ENCODE data around the gene ACO2. TPM values are rescaled to one million over a fixed set of nuclear protein-coding genes. Genes with fewer than 3 reads are reported as not detected.

The ACO2 gene
- total and polyA plus RNA-seq, 2 of the 4 experiments (the other 2 are of a cell fraction) = 71.3 to 72.9 TPM

- Histone ChIP-seq H3K14ac (replicated peaks; ENCODE audit: low read depth, low read length) (peak overlapping the region; percentile 71), H3K36me3 (ENCODE audit: control insufficient read depth, insufficient read depth, low read length) (peaks cover 52% of the 10 kb centered on the region), H3K79me1 (ENCODE audit: low read depth in 1 of 2, low read length in 2 of 2) (peaks cover 6 to 43% of the 10 kb centered on the region in 2 experiments; a peak in 3 of 4 replicates), H3K4me3 (ENCODE audit: insufficient read depth, low read depth, low read length) (no peak overlapping the region), H3K4me1 (ENCODE audit: control insufficient read depth, insufficient read depth, low read length) (peaks cover 25% of the 10 kb centered on the region), H2BK120ac (ENCODE audit: low read depth, low read length) (peak overlapping the region; percentile 91), H3K4ac (ENCODE audit: low read depth, low read length) (peak overlapping the region; percentile 94), H4K20me1 (ENCODE audit: insufficient read depth, low read length) (peaks cover 26% of the 10 kb centered on the region), H2AFZ (replicated peaks; ENCODE audit: low read length, poor library complexity) (peak overlapping the region; percentile 64), H2BK15ac (ENCODE audit: low read depth, low read length) (peak overlapping the region; percentile 35; the same call in 2 of the 3 replicates), H3K23ac (ENCODE audit: low read depth, low read length) (peak overlapping the region; percentile 90; the same call in 1 of the 2 replicates), H3K9me3 (ENCODE audit: control insufficient read depth, insufficient read depth, low read length) (no peaks in the 10 kb centered on the region), H4K91ac (ENCODE audit: insufficient read depth, low read depth, low read length) (peak overlapping the region; percentile 84), H2AK9ac (replicated peaks; ENCODE audit: low read depth, low read length, poor library complexity) (peak overlapping the region; percentile 86), H3K4me2 (ENCODE audit: low read depth, low read length) (peak overlapping the region; percentile 67), H4K5ac (ENCODE audit: low read depth, low read length) (peak overlapping the region; percentile 89), H3K27ac (ENCODE audit: insufficient read depth, low read length) (peak overlapping the region; percentile 94), H3K18ac (ENCODE audit: low read depth, low read length) (peak overlapping the region; percentile 87), H2BK20ac (ENCODE audit: low read depth, low read length) (peak overlapping the region; percentile 72), H2BK5ac (ENCODE audit: low read depth, low read length, poor library complexity, severe bottlenecking) (peak overlapping the region; percentile 95), H2AK5ac (ENCODE audit: low read depth, low read length) (peak overlapping the region; percentile 96), H3K9me1 (ENCODE audit: insufficient read depth, low read length) (peaks cover 15% of the 10 kb centered on the region; the same call in 1 of the 2 replicates), H4K8ac (ENCODE audit: low read depth in 2 of 2, low read length in 2 of 2) (peak overlapping the region; percentile 90 to 94; a peak in 3 of 4 replicates), H3K27me3 (ENCODE audit: control insufficient read depth, insufficient read depth, low read length) (no peaks in the 10 kb centered on the region), H3K9ac (ENCODE audit: low read depth, low read length) (peak overlapping the region; percentile 51; the same call in 1 of the 2 replicates), H3K56ac (ENCODE audit: extremely low read depth, insufficient read depth, low read length) (peak overlapping the region; percentile 28; the same call in 1 of the 2 replicates)
- CTCF ChIA-PET = interaction anchor here (0.6 to 1.7 kb wide), 4 partner anchors 20 to 156 kb away, joined by 3 to 8 read pairs (median 3); partner anchors contain the start of gene POLR3H
- in situ Hi-C loops (cut with MboI; ENCODE audit: low sequenced_read_pairs) = loop anchor here (25.0 kb wide), 1 partner anchor 587 kb away; no protein-coding TSS in a partner anchor
- DNase-seq = peak; percentile 78
- intact Hi-C loops (cut with micrococcal nuclease) = loop anchor here (1.0 kb wide), 1 partner anchor 78 kb away; the partner anchor contains the start of gene TOB2
- TF ChIP-seq ELK1 (IDR thresholded peaks at IDR 0.05; ENCODE audit: borderline replicate concordance, low read depth, low read length) (no peak), BHLHE40 (IDR thresholded peaks at IDR 0.05; ENCODE audit: low read depth, low read length) (0 out of 2 replicates have a peak, but pooled peaks have one; percentile 17), MAZ (IDR thresholded peaks at IDR 0.05; ENCODE audit: borderline replicate concordance, low read depth, low read length) (peak; percentile 53; the same call in 1 of the 2 replicates), CEBPB (IDR thresholded peaks at IDR 0.05; ENCODE audit: low read depth, low read length) (peak; percentile 73)
- BruUV-seq (replicated peaks) = no TSS peak
- POLR2A ChIA-PET (ENCODE audit: unreplicated experiment) = no interaction called here
- ATAC-seq (ENCODE audit: low read depth) = peak; percentile 65
- dilution Hi-C loops (cut with HindIII; ENCODE audit: low sequenced_read_pairs, unreplicated experiment) = no loop called here
- WGBS, 2 experiments (ENCODE audit: extremely low coverage in 2 of 2, insufficient read length in 1 of 2) = 56% methylated on average over 9 of the region's 13 CpGs; no CpG with 5 or more reads in 1 of the 2 experiments
Measured at GRCh38 chr22:41524251-41524661, 55.3 kb downstream of the ACO2 start.
